ENCODE measurements around the gene PTPRT. TPM values are rescaled to one million over a fixed set of nuclear protein-coding genes. Genes with fewer than 3 reads are reported as not detected.

The PTPRT gene
- total RNA-seq, 4 donors from 2014 or later, result 0.63 to 2.2 (median 1.8) TPM

DNA sequence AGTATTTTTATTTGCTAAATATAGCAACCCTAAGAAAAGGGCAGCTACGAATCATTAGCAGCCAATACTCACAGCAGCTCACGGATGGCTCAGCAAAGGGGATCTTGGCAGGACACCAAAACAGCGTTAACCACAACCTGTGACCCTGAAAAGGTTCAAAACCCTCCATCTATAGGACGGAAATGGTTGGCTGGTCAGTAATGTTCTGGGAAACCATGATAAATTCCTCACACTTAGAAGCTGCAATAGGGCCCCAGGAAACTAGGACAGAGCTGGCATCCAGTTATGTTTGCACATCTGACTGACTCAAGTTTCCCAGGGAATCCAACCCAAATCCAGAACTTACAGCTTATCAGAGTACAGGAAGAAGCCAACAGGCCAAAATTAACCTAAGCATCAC is 30.9 kb upstream of the PTPRT start:
- DNase-seq (ENCODE audit: low spot score), result no peak
- TF ChIP-seq, protein P1, sequence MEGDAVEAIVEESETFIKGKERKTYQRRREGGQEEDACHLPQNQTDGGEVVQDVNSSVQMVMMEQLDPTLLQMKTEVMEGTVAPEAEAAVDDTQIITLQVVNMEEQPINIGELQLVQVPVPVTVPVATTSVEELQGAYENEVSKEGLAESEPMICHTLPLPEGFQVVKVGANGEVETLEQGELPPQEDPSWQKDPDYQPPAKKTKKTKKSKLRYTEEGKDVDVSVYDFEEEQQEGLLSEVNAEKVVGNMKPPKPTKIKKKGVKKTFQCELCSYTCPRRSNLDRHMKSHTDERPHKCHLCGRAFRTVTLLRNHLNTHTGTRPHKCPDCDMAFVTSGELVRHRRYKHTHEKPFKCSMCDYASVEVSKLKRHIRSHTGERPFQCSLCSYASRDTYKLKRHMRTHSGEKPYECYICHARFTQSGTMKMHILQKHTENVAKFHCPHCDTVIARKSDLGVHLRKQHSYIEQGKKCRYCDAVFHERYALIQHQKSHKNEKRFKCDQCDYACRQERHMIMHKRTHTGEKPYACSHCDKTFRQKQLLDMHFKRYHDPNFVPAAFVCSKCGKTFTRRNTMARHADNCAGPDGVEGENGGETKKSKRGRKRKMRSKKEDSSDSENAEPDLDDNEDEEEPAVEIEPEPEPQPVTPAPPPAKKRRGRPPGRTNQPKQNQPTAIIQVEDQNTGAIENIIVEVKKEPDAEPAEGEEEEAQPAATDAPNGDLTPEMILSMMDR (IDR thresholded peaks at IDR 0.05), result no peak
- ATAC-seq (ENCODE audit: low FRiP score), result no peak

DNA sequence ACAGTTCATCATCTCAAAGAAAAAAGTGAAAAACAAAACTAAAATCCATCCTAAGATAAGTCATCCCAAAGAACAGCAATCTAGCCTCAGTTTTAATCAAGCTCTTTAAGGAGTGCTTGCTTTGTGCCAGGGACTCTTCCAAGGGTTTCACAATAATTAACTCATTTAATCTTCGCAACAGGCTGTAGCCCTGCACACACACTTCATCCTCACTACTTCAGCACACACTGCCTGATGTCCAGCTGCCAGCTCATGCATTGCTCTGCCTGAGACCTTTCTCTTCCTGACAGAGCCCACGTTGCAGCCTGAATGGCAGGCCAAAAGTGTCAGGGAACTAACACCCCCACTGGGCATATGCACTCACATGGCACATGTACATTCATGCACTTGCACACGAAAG is 21.2 kb upstream of the PTPRT start:
- DNase-seq (ENCODE audit: low spot score), result no peak
- TF ChIP-seq, protein P1 (IDR thresholded peaks at IDR 0.05), result no peak
- no peak for ATAC-seq (ENCODE audit: low FRiP score)

DNA sequence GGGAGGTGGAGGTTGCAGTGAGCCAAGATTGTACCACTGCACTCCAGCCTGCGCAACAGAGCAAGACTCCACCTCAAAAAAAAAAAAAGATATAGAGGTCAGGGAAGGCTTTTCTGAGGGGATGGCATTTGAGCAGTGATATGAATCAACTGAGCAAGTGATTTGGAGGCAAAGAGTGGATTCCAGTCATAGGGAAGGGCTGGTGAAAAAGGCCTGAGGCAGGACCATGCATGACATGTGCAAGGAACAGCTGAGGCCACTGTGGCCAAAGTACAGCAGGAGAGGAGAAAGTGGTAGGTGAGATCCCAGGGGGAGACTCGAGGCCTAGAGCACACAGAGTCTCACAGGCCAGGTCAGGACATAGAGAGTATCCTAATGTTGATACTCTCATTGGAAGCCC is 20.1 kb upstream of the PTPRT start:
- TF ChIP-seq, protein P1 (IDR thresholded peaks at IDR 0.05), result no peak
- ATAC-seq (ENCODE audit: low FRiP score) (no peak), DNase-seq (ENCODE audit: low spot score) (no peak)

DNA sequence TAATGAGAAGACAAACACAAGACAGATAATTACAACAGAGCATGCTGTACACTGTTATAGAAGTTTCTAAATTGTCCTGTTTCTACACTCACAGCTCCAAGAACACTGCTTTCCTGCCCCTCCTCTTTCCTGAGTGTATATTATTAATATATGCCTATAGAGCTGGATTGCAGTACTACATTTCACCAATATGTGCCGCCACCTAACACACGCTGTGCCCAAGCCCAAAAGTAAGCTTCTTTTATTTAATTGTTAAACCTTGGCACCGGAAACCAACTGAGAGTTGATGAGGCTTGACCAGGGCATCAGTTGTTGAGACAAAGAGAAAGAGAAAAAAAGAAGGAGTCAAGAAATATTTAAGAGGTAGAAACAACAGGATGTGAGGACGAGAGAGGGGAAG is 16.0 kb upstream of the PTPRT start:
- ATAC-seq (ENCODE audit: low FRiP score), result no peak
- TF ChIP-seq, protein P1 (IDR thresholded peaks at IDR 0.05), result no peak
- DNase-seq (ENCODE audit: low spot score), result no peak

DNA sequence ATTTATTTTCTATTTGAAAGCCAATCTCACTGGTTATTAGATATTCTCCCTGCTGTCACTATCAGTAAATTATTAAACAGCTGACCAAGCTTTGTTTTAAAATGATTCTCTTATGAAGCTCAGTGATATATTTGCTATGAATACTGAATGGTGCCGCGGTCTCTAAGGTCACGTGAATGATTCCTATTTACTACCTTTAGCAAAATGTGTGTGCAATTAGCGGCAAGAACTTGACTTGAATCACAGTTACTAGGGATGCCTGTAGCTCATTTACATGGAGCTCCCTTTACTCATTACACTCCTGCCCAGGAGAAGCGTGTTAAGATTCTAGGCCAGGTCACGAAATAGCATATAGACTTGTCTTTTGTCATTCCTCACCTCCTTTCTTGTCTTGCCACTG is 12.4 kb upstream of the PTPRT start:
- DNase-seq (ENCODE audit: low spot score) (no peak), ATAC-seq (ENCODE audit: low FRiP score) (no peak)
- TF ChIP-seq, protein P1 (IDR thresholded peaks at IDR 0.05), result no peak

DNA sequence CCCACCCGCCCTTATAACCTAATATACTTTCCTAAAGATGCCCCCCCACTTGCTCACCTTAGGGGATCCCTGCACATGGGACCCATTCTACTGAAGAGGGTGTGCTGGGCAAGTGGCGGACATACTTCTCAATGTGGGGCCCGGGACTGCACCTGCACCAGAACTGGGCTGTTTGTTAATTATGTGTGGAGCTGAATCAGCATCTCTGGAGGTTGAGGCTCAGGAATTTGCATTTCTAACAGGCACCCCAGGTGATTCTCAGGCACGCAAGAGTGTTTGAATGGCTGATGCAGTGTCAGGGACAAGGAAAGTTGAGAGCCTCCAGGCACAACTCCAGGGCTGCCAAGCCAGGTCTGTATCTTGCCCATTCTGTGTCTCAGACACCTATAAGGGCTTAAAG is 8.9 kb upstream of the PTPRT start:
- TF ChIP-seq, protein P1 (IDR thresholded peaks at IDR 0.05), result no peak
- ATAC-seq (ENCODE audit: low FRiP score) (no peak), DNase-seq (ENCODE audit: low spot score) (no peak)

DNA sequence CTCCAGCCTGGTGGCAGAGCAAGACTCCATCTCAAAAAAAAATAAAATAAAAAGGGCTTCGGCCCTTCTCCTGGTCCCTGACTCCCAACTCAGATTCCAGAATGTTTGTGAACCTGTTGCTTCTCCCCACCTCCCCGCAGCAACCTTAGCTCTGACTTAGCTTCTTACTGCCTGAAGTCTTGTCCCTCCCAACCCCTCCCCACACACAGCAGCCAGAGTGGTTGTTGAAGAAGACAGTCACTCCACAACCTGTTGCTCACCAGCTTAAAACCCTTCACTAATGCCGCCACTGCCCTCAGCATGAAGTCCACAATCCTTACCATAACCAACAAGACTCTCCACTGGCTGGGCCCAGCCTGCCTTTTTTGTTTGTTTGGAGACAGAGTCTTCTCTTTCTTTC is 6.5 kb upstream of the PTPRT start:
- no peak for DNase-seq (ENCODE audit: low spot score)
- no peak for ATAC-seq (ENCODE audit: low FRiP score)
- TF ChIP-seq, protein P1 (IDR thresholded peaks at IDR 0.05), result no peak
